Frontal cortex (tissue), 4 donors: ENCODE results near the gene FAM200B. TPM values are rescaled to one million over a fixed set of nuclear protein-coding genes. Genes with fewer than 3 reads are reported as not detected.

Experiments
- DNase-seq, 2 donors: peaks; one replicate each; pipeline ENCODE4 v3.0.0; 2012; ENCODE audit warnings: low spot score in 2 of 2
- FAIRE-seq: peaks from 2 replicates; lab custom pipeline; 2012; peaks lifted over from hg19 to GRCh38; lab: Jason Lieb, UNC
- total RNA-seq: library from RNA; depleted of rRNA; stranded (reverse); fragments of >200 nt; gene quantifications from one replicate; pipeline ENCODE4 v1.2.3, GENCODE V29; 2014
- donor health status: control.
- donor health status: control.
- donor health status: control.

Gene FAM200B
- total RNA-seq, 1 donor from 2014 or later = 91.7 TPM

GRCh38 chr4:15691346-15692135 lies 9.9 kb downstream of the FAM200B start:
- DNase-seq (no peak), FAIRE-seq (no peak)

- FAIRE-seq (no peak), DNase-seq (no peak)
Measured at GRCh38 chr4:15692602-15693001, 11.0 kb downstream of the FAM200B start.

GRCh38 chr4:15694431-15694830 lies 12.8 kb downstream of the FAM200B start:
- FAIRE-seq = no peak

GRCh38 chr4:15695240-15695699 lies 13.6 kb downstream of the FAM200B start:
- no peak for FAIRE-seq

More at GRCh38 chr4:15694431-15694830, 12.8 kb downstream of the FAM200B start:
- no peak for DNase-seq

GRCh38 chr4:15695729-15696128 lies 14.1 kb downstream of the FAM200B start:
- FAIRE-seq = no peak

More at GRCh38 chr4:15695240-15695699, 13.6 kb downstream of the FAM200B start:
- no peak for DNase-seq

GRCh38 chr4:15696866-15697265 lies 15.2 kb downstream of the FAM200B start:
- FAIRE-seq = no peak
- DNase-seq = no peak

More at GRCh38 chr4:15695729-15696128, 14.1 kb downstream of the FAM200B start:
- DNase-seq = no peak

- FAIRE-seq = no peak
Measured at GRCh38 chr4:15702941-15703403, 21.3 kb downstream of the FAM200B start, which contains the start of gene BST1. Gene BST1, plus strand, starts transcription at chr4:15703065. Its CDS starts 80 bp downstream, at chr4:15703145.

GRCh38 chr4:15703439-15703838 lies 21.8 kb downstream of the FAM200B start:
- DNase-seq = no peak
- FAIRE-seq = no peak

More at GRCh38 chr4:15702941-15703403, 21.3 kb downstream of the FAM200B start, which contains the start of gene BST1:
- peak; percentile 50 to 55 for DNase-seq

- DNase-seq = no peak
- no peak for FAIRE-seq
Measured at GRCh38 chr4:15704129-15704528, 22.5 kb downstream of the FAM200B start.

GRCh38 chr4:15706646-15707362 lies 25.2 kb downstream of the FAM200B start:
- DNase-seq (no peak), FAIRE-seq (no peak)

GRCh38 chr4:15707363-15707715 lies 25.7 kb downstream of the FAM200B start:
- DNase-seq = no peak
- FAIRE-seq = no peak

GRCh38 chr4:15711762-15712161 lies 30.1 kb downstream of the FAM200B start:
- FAIRE-seq (no peak), DNase-seq (no peak)

GRCh38 chr4:15712214-15712613 lies 30.6 kb downstream of the FAM200B start:
- DNase-seq (no peak), FAIRE-seq (no peak)

GRCh38 chr4:15714141-15714540 lies 32.5 kb downstream of the FAM200B start:
- FAIRE-seq = no peak
- DNase-seq = no peak

- no peak for FAIRE-seq
- DNase-seq = no peak
Measured at GRCh38 chr4:15714646-15715435, 33.2 kb downstream of the FAM200B start.

- FAIRE-seq = no peak
- DNase-seq = no peak
Measured at GRCh38 chr4:15716115-15716514, 34.5 kb downstream of the FAM200B start.

- FAIRE-seq (no peak), DNase-seq (no peak)
Measured at GRCh38 chr4:15717086-15717485, 35.5 kb downstream of the FAM200B start.

GRCh38 chr4:15717657-15718416 lies 36.2 kb downstream of the FAM200B start:
- DNase-seq = no peak
- FAIRE-seq = no peak

- DNase-seq (no peak), FAIRE-seq (no peak)
Measured at GRCh38 chr4:15718465-15718864, 36.8 kb downstream of the FAM200B start.
